GM12878 (cell line): ENCODE measurements around the gene WDR76. TPM values are rescaled to one million over a fixed set of nuclear protein-coding genes. Genes with fewer than 3 reads are reported as not detected.

Experiments used
- ATAC-seq: fragments of 200-7000 bp; cut with Tn5 transposase; 3 replicates; pipeline ENCODE4 v1.9.1; 2020; ENCODE audit warnings: mild to moderate bottlenecking, moderate library complexity
- BruUV-seq: library from RNA; stranded (reverse); fragments of 400-500 nt; replicated peaks from 2 replicates; lab custom pipeline; 2021; lab: Mats Ljungman, UMichigan
- CTCF ChIA-PET: fragments of 300-600 bp; sonication (Branson Sonifier 250); formaldehyde crosslinking; extraction: SDS; loops from one replicate; lab custom pipeline; 2021; ENCODE audit warnings: inconsistent platforms; lab: Yijun Ruan, JAX
- POLR2A ChIA-PET: fragments of 350-600 bp; formaldehyde crosslinking; extraction: SDS; loops from one replicate; lab custom pipeline; 2021; ENCODE audit warnings: inconsistent platforms; lab: Charles Lee
- RAD21 ChIA-PET: fragments of 300-600 bp; sonication (Branson Sonifier 250); formaldehyde crosslinking; loops from one replicate; lab custom pipeline; 2023; ENCODE audit warnings: antibody characterized with exemption; ENCODE audit not compliant: unreplicated experiment; lab: Charles Lee
- SMC1A ChIA-PET: fragments of 300-600 bp; sonication (Branson Sonifier 250); formaldehyde crosslinking; loops from one replicate; lab custom pipeline; 2023; ENCODE audit not compliant: unreplicated experiment, uncharacterized antibody; lab: Charles Lee
- DNase-seq: peaks from one replicate; pipeline ENCODE4 v3.0.0-alpha.2; 2011; ENCODE audit warnings: low read depth, low spot score
- FAIRE-seq: peaks from 3 replicates; lab custom pipeline; 2011; peaks lifted over from hg19 to GRCh38; lab: Jason Lieb, UNC
- H2AFZ ChIP-seq: 2 replicates; pipeline ENCODE4 v1.6.0; 2011; ENCODE audit warnings: low read depth, low read length, control low read depth; ENCODE audit not compliant: control insufficient read depth
- H3K27ac ChIP-seq: 2 replicates; pipeline ENCODE4 v1.5.1; 2011; ENCODE audit warnings: control low read depth; ENCODE audit not compliant: control insufficient read depth, insufficient read depth
- H3K27me3 ChIP-seq, 2 experiments: replicated peaks in 1 of 2; 2 replicates each; pipeline versions ENCODE4 v1.6.0 to v1.6.1; 2011; ENCODE audit warnings: low read length in 1 of 2; ENCODE audit not compliant: control insufficient read depth in 2 of 2, insufficient read depth in 2 of 2
- H3K36me3 ChIP-seq, 2 experiments: 2 replicates each; pipeline ENCODE4 v1.5.1; 2011; ENCODE audit warnings: low read length in 1 of 2; ENCODE audit not compliant: control insufficient read depth in 2 of 2, insufficient read depth in 2 of 2
- H3K4me1 ChIP-seq: 2 replicates; pipeline ENCODE4 v1.6.1; 2011; ENCODE audit warnings: mild to moderate bottlenecking, low read length, moderate library complexity, mixed read lengths; ENCODE audit not compliant: control insufficient read depth, insufficient read depth
- H3K4me2 ChIP-seq: 2 replicates; pipeline ENCODE4 v1.6.0; 2011; ENCODE audit warnings: control low read depth; ENCODE audit not compliant: control insufficient read depth, insufficient read depth
- H3K4me3 ChIP-seq: fragments of 200-600 bp; sonication (generic); 2 replicates; pipeline ENCODE4 v1.5.1; 2016
- H3K79me2 ChIP-seq: 2 replicates; pipeline ENCODE4 v1.6.0; 2011; ENCODE audit warnings: low read length; ENCODE audit not compliant: control insufficient read depth, insufficient read depth
- H3K9ac ChIP-seq: 2 replicates; pipeline ENCODE4 v1.8.0; 2011; ENCODE audit warnings: low read length, control low read depth, mixed read lengths; ENCODE audit not compliant: control insufficient read depth, insufficient read depth
- H3K9me3 ChIP-seq: replicated peaks from 3 replicates; pipeline ENCODE4 v1.5.1; 2011; ENCODE audit warnings: mild to moderate bottlenecking, low read length; ENCODE audit not compliant: control insufficient read depth, insufficient read depth
- H4K20me1 ChIP-seq: 2 replicates; pipeline ENCODE4 v1.6.0; 2011; ENCODE audit not compliant: control insufficient read depth, insufficient read depth
- ATF7 ChIP-seq: fragments of 450-650 bp; IDR thresholded peaks from 2 replicates; pipeline ENCODE4 v1.6.1; 2016; ENCODE audit warnings: low read depth, mild to moderate bottlenecking
- CEBPB ChIP-seq, 2 experiments: fragments of 150-350 bp in 1 of 2; IDR thresholded peaks; 2 replicates each; pipeline ENCODE4 v1.6.1; 2012 to 2014; ENCODE audit warnings: low read depth in 2 of 2, low read length in 2 of 2, borderline replicate concordance in 1 of 2, inconsistent platforms in 1 of 2
- CREM ChIP-seq: IDR thresholded peaks from 2 replicates; pipeline ENCODE4 v1.6.1; 2014; ENCODE audit warnings: antibody characterized with exemption, low read depth
- HCFC1 ChIP-seq: fragments of 150-350 bp; IDR thresholded peaks from 2 replicates; pipeline ENCODE4 v1.6.1; 2014; ENCODE audit warnings: low read length
- HDGF ChIP-seq: fragments of 450-650 bp; IDR thresholded peaks from 2 replicates; pipeline ENCODE4 v1.6.1; 2016; ENCODE audit warnings: antibody characterized with exemption
- MYC ChIP-seq: IDR thresholded peaks from 2 replicates; pipeline ENCODE4 v1.6.1; 2011; ENCODE audit warnings: mild to moderate bottlenecking, low read length, moderate library complexity, inconsistent platforms; ENCODE audit not compliant: insufficient read depth, insufficient replicate concordance, insufficient read length, severe bottlenecking
- NBN ChIP-seq: fragments of 450-650 bp; IDR thresholded peaks from 2 replicates; pipeline ENCODE4 v1.6.1; 2016
- NR2F1 ChIP-seq: fragments of 450-650 bp; conservative IDR thresholded peaks from 2 replicates; pipeline ENCODE4 v1.6.1; 2017; ENCODE audit warnings: mild to moderate bottlenecking
- PBX3 ChIP-seq: IDR thresholded peaks from 2 replicates; pipeline ENCODE4 v1.6.1; 2011; ENCODE audit warnings: mild to moderate bottlenecking, low read depth, low read length, moderate library complexity; ENCODE audit not compliant: insufficient replicate concordance
- PML ChIP-seq: IDR thresholded peaks from 2 replicates; pipeline ENCODE4 v1.6.1; 2012; ENCODE audit warnings: low read length, inconsistent platforms
- SRF ChIP-seq, 2 experiments: IDR thresholded peaks; 2 replicates each; pipeline ENCODE4 v1.6.1; 2011; ENCODE audit warnings: low read depth in 2 of 2, low read length in 2 of 2, mild to moderate bottlenecking in 1 of 2, moderate library complexity in 1 of 2
- SUPT20H ChIP-seq: IDR thresholded peaks from 2 replicates; pipeline ENCODE4 v1.6.1; 2011; ENCODE audit warnings: low read depth, mild to moderate bottlenecking, low read length, moderate library complexity, borderline replicate concordance; ENCODE audit not compliant: control insufficient read depth
- ZZZ3 ChIP-seq: IDR thresholded peaks from 2 replicates; pipeline ENCODE4 v1.6.1; 2011; ENCODE audit warnings: low read depth; ENCODE audit not compliant: control insufficient read depth, insufficient read length
- WGBS: methylation state at CpG from one replicate; pipeline ENCODE4 v1.1.6; 2016; ENCODE audit warnings: low lambda C conversion rate; ENCODE audit not compliant: insufficient replicate concordance, insufficient coverage; ENCODE audit errors: missing lambda C conversion rate; 5-methylcytosine and 5-hydroxymethylcytosine counted together
- in situ Hi-C: fragments of 300-500 bp; cut with MboI; formaldehyde crosslinking; loops from 9 replicates; pipeline ENCODE4 v1.14.3; 2018; ENCODE audit warnings: mixed read lengths
- intact Hi-C: fragments of 100-400 bp; cut with micrococcal nuclease; formaldehyde crosslinking; loops from one replicate; pipeline ENCODE4 v1.14.2; 2022; ENCODE audit not compliant: unreplicated experiment
- polyA plus RNA-seq, 11 experiments: library from polyadenylated mRNA; depleted of rRNA in 4 of 11; unstranded in 6 of 11; stranded (reverse) in 5 of 11; fragments of >200 nt; fragmentation: Nextera tagmentation in 4 of 11; fragmentation: Illumina TruSeq in 1 of 11; extraction: Ambion mirVana in 4 of 11; extraction: Trizol in 1 of 11; gene quantifications; 1 replicate in 1 of 11; 2 replicates in 10 of 11; pipeline versions ENCODE4 v1.2.1 to v1.2.3, GENCODE V29; 2011 to 2016; ENCODE audit warnings: inconsistent platforms in 2 of 11, missing spikeins in 2 of 11, low read depth in 1 of 11
- total RNA-seq, 4 experiments: library from RNA; depleted of rRNA in 3 of 4; stranded (reverse); fragments of >200 nt in 3 of 4; fragmentation: Illumina TruSeq in 1 of 4; extraction: Trizol in 1 of 4; gene quantifications; 2 replicates each; pipeline versions ENCODE4 v1.2.1 to v1.2.3, GENCODE V29; 2013 to 2021

Gene WDR76
- total and polyA plus RNA-seq, 10 of the 15 experiments (the other 5 are each of a cell fraction or from before 2014, with no cell fraction given): 8.0 to 59.7 (median 34.5) TPM

GRCh38 chr15:43913941-43914340, 87.1 kb downstream of the WDR76 start:
- in situ Hi-C loops: loop anchor here (5.0 kb wide), 1 partner anchor 73 kb away; no protein-coding TSS in a partner anchor
- Histone ChIP-seq H3K9ac (no peak overlapping the region), H4K20me1 (no peaks in the 10 kb centered on the region), H3K79me2 (no peaks in the 10 kb centered on the region), H3K9me3 (no peaks in the 10 kb centered on the region), H2AFZ (no peak overlapping the region), H3K4me2 (no peak overlapping the region), H3K4me3 (no peak overlapping the region), H3K27ac (no peak overlapping the region), H3K27me3 (no peaks in the 10 kb centered on the region), H3K36me3 (no peaks in the 10 kb centered on the region), H3K4me1 (no peaks in the 10 kb centered on the region)
- BruUV-seq: no TSS peak
- SMC1A ChIA-PET: interaction anchor here (1.1 kb wide), 1 partner anchor 152 kb away, joined by 4 read pairs; no protein-coding TSS in a partner anchor
- FAIRE-seq: no peak
- intact Hi-C loops: no loop called here
- no peak for DNase-seq
- TF ChIP-seq NR2F1: no peak
- no peak for TF ChIP-seq CEBPB (IDR thresholded peaks at IDR 0.05; ENCODE audit: borderline replicate concordance in 1 of 2, low read depth in 2 of 2, low read length in 2 of 2)
- no peak for TF ChIP-seq SUPT20H
- no peak for TF ChIP-seq MYC
- TF ChIP-seq PML: no peak
- TF ChIP-seq CREM: no peak
- no peak for TF ChIP-seq SRF (IDR thresholded peaks at IDR 0.05; ENCODE audit: low read depth in 2 of 2, low read length in 2 of 2)
- TF ChIP-seq PBX3: no peak
- TF ChIP-seq ZZZ3: no peak
- no peak for TF ChIP-seq ATF7
- no peak for TF ChIP-seq HCFC1
- no peak for TF ChIP-seq HDGF
- TF ChIP-seq NBN: no peak
- POLR2A ChIA-PET: no interaction called here
- CTCF ChIA-PET: interaction anchor here (2.1 kb wide), 1 partner anchor 10 kb away, joined by 8 read pairs; no protein-coding TSS in a partner anchor
- ATAC-seq: no peak
- RAD21 ChIA-PET: interaction anchor here (1.7 kb wide), 1 partner anchor 10 kb away, joined by 4 read pairs; no protein-coding TSS in a partner anchor
- WGBS: 5% methylated on average over 1 of the region's 1 CpG
